Activated T-cell treated with anti-CD3 and anti-CD28 coated beads, Interleukin-2, amount 50 U/mL, for 4 hours (primary cell): Measurements from ENCODE around the gene ACVR1B. TPM values are rescaled to one million over a fixed set of nuclear protein-coding genes. Genes with fewer than 3 reads are reported as not detected.
A peak's percentile ranks its signal among the peaks of the same experiment; 100 is the strongest.

Experiments used
- ATAC-seq, 2 donors: fragments of 200-7000 bp; cut with Tn5 transposase; one replicate each; pipeline ENCODE4 v1.10.0; 2021
- DNase-seq: peaks from one replicate; pipeline ENCODE4 v3.0.0-alpha.2; 2020
- H3K27me3 Mint-ChIP-seq: one replicate; pipeline ENCODE4 v1.8.0; 2021; ENCODE audit warnings: low read depth, mixed read lengths
- H3K36me3 Mint-ChIP-seq: one replicate; pipeline ENCODE4 v1.8.0; 2022; ENCODE audit warnings: mixed read lengths; ENCODE audit not compliant: insufficient read depth
- H3K4me1 Mint-ChIP-seq: one replicate; pipeline ENCODE4 v1.8.0; 2021; ENCODE audit warnings: low read depth, mixed read lengths
- H3K4me3 Mint-ChIP-seq: one replicate; pipeline ENCODE4 v1.8.0; 2021; ENCODE audit warnings: mild to moderate bottlenecking, moderate library complexity, mixed read lengths
- H3K9me3 Mint-ChIP-seq: one replicate; pipeline ENCODE4 v1.8.0; 2021; ENCODE audit warnings: mixed read lengths
- total RNA-seq, 3 donors: library from RNA; stranded (reverse); gene quantifications; one replicate each; pipeline ENCODE4 v1.2.1, GENCODE V29; 2021

The ACVR1B gene
- total RNA-seq, 3 donors from 2014 or later: 9.8 to 13.3 (median 11.6) TPM

DNA sequence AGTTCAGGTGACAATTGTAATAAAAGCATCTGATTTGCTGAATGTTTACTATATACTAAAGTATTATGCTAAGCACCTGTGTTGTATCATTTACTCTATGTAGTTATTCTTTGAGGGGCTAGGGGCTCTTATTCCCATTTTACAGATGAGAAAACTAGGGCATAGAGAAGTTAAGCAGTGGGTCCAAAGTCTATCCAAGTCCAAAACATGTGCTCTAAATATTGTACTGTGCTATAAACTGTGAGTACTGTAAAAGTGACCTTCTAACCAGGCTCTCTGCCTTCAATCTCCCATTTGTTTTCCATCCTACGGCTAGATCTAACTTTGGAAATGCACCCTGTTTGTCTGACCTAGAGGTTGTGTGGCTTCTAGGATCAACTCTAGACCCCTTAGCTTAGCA, 9.0 kb downstream of the ACVR1B start:
- H3K4me3 Mint-ChIP-seq: no peak overlapping the region
- no peaks in the 10 kb centered on the region for H3K27me3 Mint-ChIP-seq
- ATAC-seq (no peak), DNase-seq (no peak)
- peaks cover 12% of the 10 kb centered on the region for H3K36me3 Mint-ChIP-seq
- no peaks in the 10 kb centered on the region for H3K9me3 Mint-ChIP-seq
- peaks cover 38% of the 10 kb centered on the region for H3K4me1 Mint-ChIP-seq

DNA sequence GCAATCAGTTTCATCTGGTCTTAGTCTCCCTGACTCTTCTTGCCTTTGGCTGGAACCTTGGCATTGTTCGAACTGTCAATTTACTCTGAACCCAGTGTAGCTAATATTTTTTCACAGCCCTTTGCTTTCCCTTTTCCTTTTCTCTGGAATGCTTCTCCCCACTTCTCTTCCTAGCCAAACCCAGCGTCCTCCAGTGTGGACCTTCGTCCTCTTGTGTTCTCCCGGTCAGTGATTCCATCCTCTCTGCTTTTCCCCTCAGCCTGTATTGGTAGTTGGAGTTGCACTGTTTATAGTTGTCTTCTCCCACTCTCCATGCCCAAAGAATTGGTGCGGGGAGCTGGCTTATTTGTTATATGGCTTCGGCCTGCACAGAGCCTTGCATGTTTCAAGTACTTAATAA, 9.4 kb downstream of the ACVR1B start:
- ATAC-seq: no peak
- Mint-ChIP-seq H3K4me1 (peaks cover 36% of the 10 kb centered on the region), H3K9me3 (no peaks in the 10 kb centered on the region)

DNA sequence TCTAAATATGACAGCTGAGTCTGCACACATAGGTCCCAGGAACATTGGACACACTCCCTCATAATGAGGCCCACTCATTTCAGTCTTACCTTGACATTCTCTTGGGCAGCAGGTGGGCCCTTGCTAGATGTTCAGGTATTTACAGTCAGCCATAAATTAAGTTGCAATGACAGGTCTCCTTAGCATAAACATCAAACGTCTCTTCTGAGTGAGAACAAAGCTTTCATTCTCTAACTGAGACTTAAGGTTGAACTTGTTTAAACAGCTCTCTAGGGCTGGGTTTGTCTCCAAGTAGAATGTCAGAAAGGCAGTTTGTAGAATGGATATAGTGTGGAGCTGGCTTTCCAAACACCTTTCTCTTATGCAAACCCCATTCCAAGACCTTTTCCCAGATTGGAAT, 10.3 kb downstream of the ACVR1B start:
- H3K4me3 Mint-ChIP-seq: no peak overlapping the region
- DNase-seq: no peak
- no peaks in the 10 kb centered on the region for H3K9me3 Mint-ChIP-seq
- peaks cover 12% of the 10 kb centered on the region for H3K36me3 Mint-ChIP-seq
- H3K4me1 Mint-ChIP-seq: peaks cover 33% of the 10 kb centered on the region
- H3K27me3 Mint-ChIP-seq: no peaks in the 10 kb centered on the region
- no peak for ATAC-seq

More for the DNA sequence above, 9.4 kb downstream of the ACVR1B start:
- Mint-ChIP-seq H3K36me3 (peaks cover 12% of the 10 kb centered on the region), H3K4me3 (no peak overlapping the region), H3K27me3 (no peaks in the 10 kb centered on the region)
- DNase-seq: no peak

DNA sequence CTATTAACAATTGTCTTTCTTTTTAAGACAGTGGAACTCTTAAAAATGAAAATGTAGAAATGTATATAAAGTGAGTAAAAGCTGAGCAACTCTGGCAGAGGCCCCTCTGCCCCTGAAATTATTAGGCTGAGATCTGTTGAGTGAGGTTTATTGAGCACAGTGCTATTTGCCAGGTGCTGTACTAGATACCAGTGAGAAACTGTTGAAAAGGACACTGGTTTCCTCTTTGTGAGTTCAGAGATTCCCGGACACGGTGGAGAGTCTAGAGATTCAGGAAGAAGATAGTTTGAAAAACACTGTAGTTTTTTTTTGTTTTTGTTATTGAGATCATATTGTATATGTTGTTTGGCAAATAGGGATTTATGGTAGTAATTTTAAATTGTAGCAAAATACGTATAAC, 11.2 kb downstream of the ACVR1B start:
- Mint-ChIP-seq H3K27me3 (no peaks in the 10 kb centered on the region), H3K36me3 (peaks cover 12% of the 10 kb centered on the region), H3K9me3 (no peaks in the 10 kb centered on the region), H3K4me3 (no peak overlapping the region), H3K4me1 (peaks cover 31% of the 10 kb centered on the region)
- DNase-seq (no peak), ATAC-seq (no peak)

DNA sequence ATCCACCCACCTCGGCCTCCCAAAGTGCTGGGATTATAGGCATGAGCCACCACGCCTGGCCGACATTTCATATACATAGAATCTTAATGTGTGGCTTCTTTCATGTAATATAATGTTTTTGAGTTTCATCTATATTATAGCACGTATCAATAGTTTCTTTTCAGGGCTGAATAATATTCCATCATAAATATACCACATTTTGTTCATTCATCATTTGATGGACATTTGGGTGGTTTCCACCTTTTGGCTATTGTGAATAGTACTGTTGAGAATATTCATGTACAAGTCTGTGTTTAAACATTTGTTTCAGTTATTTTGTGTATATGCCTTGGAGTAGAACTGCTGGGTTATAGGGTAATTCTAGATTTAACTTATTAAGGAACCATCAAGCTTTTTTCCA, 12.0 kb downstream of the ACVR1B start:
- Mint-ChIP-seq H3K9me3 (no peaks in the 10 kb centered on the region), H3K36me3 (peaks cover 11% of the 10 kb centered on the region), H3K4me3 (no peak overlapping the region), H3K4me1 (peaks cover 28% of the 10 kb centered on the region), H3K27me3 (no peaks in the 10 kb centered on the region)
- DNase-seq (no peak), ATAC-seq (no peak)

DNA sequence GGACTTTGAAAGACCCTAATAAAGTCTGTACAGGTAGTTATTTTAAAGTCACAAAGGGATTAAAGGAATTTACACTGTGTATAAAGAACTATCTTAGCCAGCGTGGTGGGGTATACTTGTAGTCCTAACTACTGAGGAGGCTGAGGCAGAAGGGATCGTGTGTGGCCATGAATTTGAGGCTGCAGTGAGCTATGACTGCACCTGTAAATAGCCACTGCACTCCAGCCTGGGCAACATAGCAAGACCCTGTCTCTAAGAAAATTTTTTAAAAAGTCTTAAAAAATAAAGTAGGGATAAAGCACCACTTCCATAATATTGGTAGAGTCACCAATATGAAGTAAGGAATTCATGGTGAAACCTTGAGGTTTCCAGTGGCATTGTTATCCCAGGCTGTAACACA, 18.1 kb downstream of the ACVR1B start:
- Mint-ChIP-seq H3K27me3 (no peaks in the 10 kb centered on the region), H3K4me1 (peaks cover 48% of the 10 kb centered on the region), H3K9me3 (no peaks in the 10 kb centered on the region), H3K36me3 (no peaks in the 10 kb centered on the region), H3K4me3 (no peak overlapping the region)
- no peak for ATAC-seq
- no peak for DNase-seq

DNA sequence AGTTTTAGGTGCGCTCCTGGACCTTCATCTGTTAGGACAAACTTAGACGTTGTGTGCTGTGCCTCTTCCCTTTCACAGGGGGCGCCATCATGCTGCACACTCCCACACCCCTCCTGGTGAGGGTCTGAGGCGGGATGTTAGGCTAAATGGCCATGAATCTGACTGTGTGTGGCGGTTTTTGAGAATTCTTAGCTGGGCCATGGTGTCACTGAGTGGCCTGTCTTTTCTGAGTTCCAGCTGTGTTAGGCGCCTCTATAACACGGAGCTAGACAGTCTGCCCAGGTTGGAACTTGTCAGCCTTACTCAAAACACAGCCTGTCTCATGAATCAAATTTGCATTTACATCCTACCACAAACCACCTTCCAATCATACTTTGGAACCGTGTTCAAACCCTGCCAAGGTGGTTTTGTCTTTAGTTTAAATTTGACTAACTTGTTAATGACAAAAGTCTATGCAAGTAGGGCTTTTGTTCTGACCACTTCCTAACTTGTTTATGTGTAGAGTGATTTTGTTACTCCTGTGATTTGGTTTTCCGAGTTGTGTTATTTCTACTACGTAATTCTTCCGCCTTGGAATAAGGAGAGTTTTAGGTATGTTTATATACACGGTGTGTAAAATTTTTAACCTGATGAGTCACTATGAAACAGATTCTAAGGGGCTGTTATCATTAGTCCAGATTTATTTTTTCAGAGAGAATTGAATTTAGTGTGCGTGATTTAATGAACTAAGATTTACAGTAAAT, 19.6 kb downstream of the ACVR1B start:
- DNase-seq (peak; percentile 12), ATAC-seq (peak; percentile 90 to 93)
- H3K27me3 Mint-ChIP-seq: no peaks in the 10 kb centered on the region
- H3K9me3 Mint-ChIP-seq: no peaks in the 10 kb centered on the region
- H3K4me1 Mint-ChIP-seq: peaks cover 62% of the 10 kb centered on the region
- peaks cover 7% of the 10 kb centered on the region for H3K36me3 Mint-ChIP-seq
- peak overlapping the region; percentile 33 for H3K4me3 Mint-ChIP-seq

DNA sequence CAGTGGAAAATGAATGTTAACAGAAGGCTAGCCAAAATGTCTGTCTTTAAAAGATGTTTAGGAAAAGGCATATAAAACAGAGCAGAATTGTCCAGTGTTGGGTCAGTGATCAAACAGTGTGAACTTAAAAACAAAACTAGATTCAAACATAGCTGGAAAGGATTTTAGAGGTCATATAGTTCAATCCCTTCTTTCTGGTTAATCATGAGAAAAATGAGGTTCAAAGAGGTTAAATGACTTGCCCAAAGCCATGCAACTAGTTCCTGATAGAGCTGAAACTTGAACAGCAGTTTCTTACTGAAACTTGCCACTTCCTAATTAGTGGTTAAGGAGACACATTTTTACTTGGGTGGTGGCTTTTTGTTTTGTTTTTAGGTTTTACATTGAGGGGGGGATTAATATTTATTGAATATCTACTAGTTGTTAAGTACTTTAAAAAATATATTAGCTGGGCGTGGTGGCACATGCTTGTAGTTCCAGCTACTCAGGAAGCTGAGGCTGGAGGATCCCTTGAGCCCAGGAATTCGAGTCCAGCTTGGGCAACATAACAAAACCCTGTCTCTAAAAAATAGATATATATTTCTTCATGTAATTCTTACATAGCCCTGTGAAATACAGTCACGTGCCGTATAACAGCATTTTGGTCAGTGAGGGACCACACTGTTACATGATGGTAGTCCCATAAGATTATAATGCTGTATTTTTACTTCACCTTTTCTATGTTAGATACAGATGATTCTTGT, 20.4 kb downstream of the ACVR1B start:
- H3K9me3 Mint-ChIP-seq: no peaks in the 10 kb centered on the region
- no peaks in the 10 kb centered on the region for H3K27me3 Mint-ChIP-seq
- H3K36me3 Mint-ChIP-seq: peaks cover 15% of the 10 kb centered on the region
- H3K4me1 Mint-ChIP-seq: peaks cover 65% of the 10 kb centered on the region
- ATAC-seq: no peak
- H3K4me3 Mint-ChIP-seq: peak overlapping the region; percentile 33
- DNase-seq: no peak

DNA sequence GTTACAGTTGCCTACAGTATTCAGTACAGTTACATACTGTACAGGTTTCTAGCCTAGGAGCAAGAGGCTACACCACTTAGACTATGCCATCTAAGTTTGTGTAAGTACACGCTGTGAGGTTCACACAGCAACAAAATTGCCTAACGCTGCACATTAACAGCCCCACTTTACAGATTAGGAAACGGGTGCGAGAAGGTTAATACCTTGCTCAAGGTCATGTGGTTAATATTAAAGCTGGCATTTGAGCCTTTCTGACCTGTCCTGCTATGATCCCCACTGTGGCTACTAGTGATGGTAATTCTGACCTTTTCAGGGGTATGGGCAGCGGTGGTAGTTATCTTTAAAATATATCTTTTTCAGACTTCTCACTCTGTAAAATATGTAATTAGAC, 20.9 kb downstream of the ACVR1B start:
- no peak for ATAC-seq
- Mint-ChIP-seq H3K36me3 (peaks cover 16% of the 10 kb centered on the region), H3K4me3 (peak overlapping the region; percentile 37), H3K4me1 (peaks cover 65% of the 10 kb centered on the region), H3K9me3 (no peaks in the 10 kb centered on the region), H3K27me3 (no peaks in the 10 kb centered on the region)
- DNase-seq: no peak

DNA sequence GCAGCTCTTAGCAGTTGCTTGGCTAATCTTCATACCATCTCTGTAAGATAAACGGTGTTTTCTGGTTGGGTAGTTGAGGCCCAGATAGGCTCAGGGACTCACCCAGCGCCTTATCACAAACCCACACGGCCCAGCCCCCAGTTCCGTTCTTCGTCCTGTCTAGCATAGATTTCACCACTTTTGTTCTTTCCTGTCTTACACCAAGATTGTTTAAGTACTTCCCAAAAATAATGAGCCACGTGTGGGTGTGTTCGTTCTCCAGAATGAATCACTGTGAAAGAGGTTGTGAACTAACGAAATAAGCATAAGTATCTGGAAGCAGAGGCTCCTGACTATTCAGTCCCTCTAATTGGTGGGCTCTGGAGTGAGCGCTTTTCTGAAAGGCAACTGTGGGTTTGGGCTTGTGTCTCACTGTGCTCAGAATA, 21.4 kb downstream of the ACVR1B start:
- H3K9me3 Mint-ChIP-seq: no peaks in the 10 kb centered on the region
- peaks cover 20% of the 10 kb centered on the region for H3K36me3 Mint-ChIP-seq
- peak; percentile 21 for DNase-seq
- ATAC-seq: peak; percentile 48 to 63
- no peaks in the 10 kb centered on the region for H3K27me3 Mint-ChIP-seq
- H3K4me3 Mint-ChIP-seq: peak overlapping the region; percentile 37
- peaks cover 65% of the 10 kb centered on the region for H3K4me1 Mint-ChIP-seq

DNA sequence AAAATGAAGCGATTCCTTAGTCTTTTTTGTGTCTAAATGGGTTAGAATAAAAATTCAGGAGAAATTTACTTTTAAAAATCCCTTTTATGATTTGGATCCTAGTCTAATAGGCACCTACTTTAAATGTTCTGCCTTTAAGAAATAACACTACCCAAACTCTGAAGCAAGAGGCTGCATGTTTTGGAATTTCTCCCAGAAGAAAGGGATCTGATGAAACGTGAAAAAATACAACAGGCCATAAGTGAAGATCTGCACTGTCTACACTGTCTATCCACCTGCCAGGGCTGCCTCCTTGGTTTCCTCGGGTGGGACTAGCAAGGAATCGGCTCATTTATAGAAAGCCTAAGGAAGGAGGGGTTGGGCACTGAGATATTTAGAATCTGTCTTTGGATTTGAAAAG, 22.1 kb downstream of the ACVR1B start:
- ATAC-seq (no peak), DNase-seq (no peak)
- H3K36me3 Mint-ChIP-seq: peaks cover 23% of the 10 kb centered on the region
- no peaks in the 10 kb centered on the region for H3K9me3 Mint-ChIP-seq
- H3K27me3 Mint-ChIP-seq: no peaks in the 10 kb centered on the region
- no peak overlapping the region for H3K4me3 Mint-ChIP-seq
- peaks cover 65% of the 10 kb centered on the region for H3K4me1 Mint-ChIP-seq

DNA sequence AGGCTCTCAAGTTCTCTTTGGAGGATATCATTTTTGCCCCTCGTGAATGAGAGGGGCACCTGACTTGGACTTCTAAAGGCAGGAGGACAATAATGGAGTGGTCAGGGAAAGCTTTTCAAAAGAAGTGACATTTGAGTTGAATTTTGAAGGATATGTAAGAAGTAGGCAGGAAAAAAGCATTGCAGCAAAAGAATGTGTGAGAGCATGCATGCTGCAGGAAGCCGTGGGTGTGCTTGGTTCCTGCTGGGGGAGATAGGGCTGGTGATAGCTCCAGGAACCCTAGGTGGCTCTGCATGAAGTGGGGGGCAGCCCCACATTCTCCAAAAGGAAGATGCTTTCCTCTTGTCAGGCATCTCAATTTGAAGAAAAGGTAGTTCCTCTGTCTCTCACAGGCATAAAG, 23.1 kb downstream of the ACVR1B start:
- ATAC-seq: no peak
- no peak overlapping the region for H3K4me3 Mint-ChIP-seq
- H3K27me3 Mint-ChIP-seq: no peaks in the 10 kb centered on the region
- peaks cover 66% of the 10 kb centered on the region for H3K4me1 Mint-ChIP-seq
- peaks cover 23% of the 10 kb centered on the region for H3K36me3 Mint-ChIP-seq
- DNase-seq: no peak
- H3K9me3 Mint-ChIP-seq: no peaks in the 10 kb centered on the region

DNA sequence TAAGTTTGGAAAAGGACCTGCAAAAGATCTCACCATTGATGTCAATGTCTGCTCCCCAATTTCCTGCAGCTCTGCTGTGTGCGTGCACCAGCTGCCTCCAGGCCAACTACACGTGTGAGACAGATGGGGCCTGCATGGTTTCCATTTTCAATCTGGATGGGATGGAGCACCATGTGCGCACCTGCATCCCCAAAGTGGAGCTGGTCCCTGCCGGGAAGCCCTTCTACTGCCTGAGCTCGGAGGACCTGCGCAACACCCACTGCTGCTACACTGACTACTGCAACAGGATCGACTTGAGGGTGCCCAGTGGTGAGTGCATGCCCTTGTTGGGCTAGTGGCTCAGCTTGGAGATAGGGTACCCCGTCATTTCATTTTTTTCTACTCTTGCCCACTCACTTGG, 23.7 kb downstream of the ACVR1B start:
- ATAC-seq (no peak), DNase-seq (no peak)
- Mint-ChIP-seq H3K27me3 (no peaks in the 10 kb centered on the region), H3K9me3 (no peaks in the 10 kb centered on the region), H3K36me3 (peaks cover 23% of the 10 kb centered on the region), H3K4me3 (no peak overlapping the region), H3K4me1 (peaks cover 66% of the 10 kb centered on the region)

DNA sequence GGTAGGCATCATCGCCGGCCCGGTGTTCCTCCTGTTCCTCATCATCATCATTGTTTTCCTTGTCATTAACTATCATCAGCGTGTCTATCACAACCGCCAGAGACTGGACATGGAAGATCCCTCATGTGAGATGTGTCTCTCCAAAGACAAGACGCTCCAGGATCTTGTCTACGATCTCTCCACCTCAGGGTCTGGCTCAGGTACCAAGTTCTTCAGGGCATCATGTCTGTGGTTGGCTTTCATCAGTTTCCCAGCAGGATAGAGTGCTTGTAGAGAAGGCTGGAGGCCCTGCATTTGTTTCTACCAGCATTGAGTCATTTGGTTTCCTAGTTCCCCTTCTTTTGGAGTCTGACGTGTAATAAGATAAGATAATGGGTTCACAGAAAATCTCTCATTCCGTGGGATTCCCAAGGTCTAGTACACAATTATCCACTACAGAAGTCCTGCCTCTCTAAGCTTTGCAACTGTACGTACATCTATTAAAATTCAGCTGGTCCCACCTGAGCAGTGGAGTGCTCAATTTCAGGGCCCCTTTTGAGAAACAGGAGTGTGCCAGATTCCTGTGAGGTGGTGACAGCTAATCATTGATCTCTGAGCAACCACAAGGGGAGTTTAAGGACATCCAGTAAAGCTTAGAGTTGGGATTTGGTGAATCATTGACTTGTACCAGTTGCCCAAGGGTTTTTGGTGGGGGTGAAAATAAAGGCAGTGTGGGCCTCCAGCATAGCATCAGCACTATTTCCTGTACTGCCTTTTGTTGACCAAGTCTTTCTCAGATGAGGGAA, 25.1 kb downstream of the ACVR1B start:
- Mint-ChIP-seq H3K4me1 (peaks cover 60% of the 10 kb centered on the region), H3K4me3 (no peak overlapping the region), H3K36me3 (peaks cover 28% of the 10 kb centered on the region), H3K27me3 (no peaks in the 10 kb centered on the region), H3K9me3 (no peaks in the 10 kb centered on the region)
- DNase-seq (no peak), ATAC-seq (no peak)
